B cell (primary cell): Measurements from ENCODE around the gene ERC2.

Source experiments
- CTCF ChIP-seq: fragments of 200-600 bp; IDR thresholded peaks from one replicate; pipeline ENCODE4 v1.8.0; 2022; ENCODE audit warnings: antibody characterized with exemption, mild to moderate bottlenecking
- EZH2 ChIP-seq: IDR thresholded peaks from 2 replicates; pipeline ENCODE4 v1.6.1; 2012; ENCODE audit warnings: borderline replicate concordance, low read depth, mild to moderate bottlenecking, moderate library complexity, low read length; ENCODE audit not compliant: insufficient read depth, poor library complexity, severe bottlenecking

- TF ChIP-seq CTCF (no peak), EZH2 (no peak)
Measured at GRCh38 chr3:55658690-55659562, 809.3 kb downstream of the ERC2 start.
